ENCODE data around the gene CLTB.
A peak's percentile ranks its signal among the peaks of the same experiment; 100 is the strongest.

The CLTB gene

GRCh38 chr5:176379881-176380280 lies 36.5 kb downstream of the CLTB start:
- no peak for DNase-seq

- no peak for DNase-seq
These were observed 43.1 kb downstream of the CLTB start for GRCh38 chr5:176373100-176373818.

- no peak for DNase-seq
These were observed 44.5 kb downstream of the CLTB start for GRCh38 chr5:176371621-176372539.

GRCh38 chr5:176369934-176370711 lies 46.2 kb downstream of the CLTB start:
- DNase-seq, result no peak

GRCh38 chr5:176368726-176369125 lies 47.6 kb downstream of the CLTB start:
- no peak for DNase-seq

- no peak for DNase-seq
These were observed 50.0 kb downstream of the CLTB start for GRCh38 chr5:176366232-176366894.

GRCh38 chr5:176365351-176366231 lies 50.7 kb downstream of the CLTB start, which contains the start of gene ARL10:
ARL10 (plus strand) TSS chr5:176365487; CDS start chr5:176365564, 77 bp downstream.
- DNase-seq, result no peak

- DNase-seq, result no peak
These were observed 51.5 kb downstream of the CLTB start for GRCh38 chr5:176364765-176365350.

GRCh38 chr5:176362233-176362490 lies 54.2 kb downstream of the CLTB start:
- DNase-seq, result no peak

GRCh38 chr5:176361437-176362232 lies 54.7 kb downstream of the CLTB start, which contains the start of gene KIAA1191:
KIAA1191 (minus strand) TSS chr5:176361764; CDS start chr5:176359508, 2,256 bp downstream.
- DNase-seq, result peak; percentile 49

- DNase-seq, result no peak
These were observed 55.4 kb downstream of the CLTB start for GRCh38 chr5:176360894-176361436.

GRCh38 chr5:176359658-176360057 lies 56.7 kb downstream of the CLTB start:
- no peak for DNase-seq

- no peak for DNase-seq
These were observed 60.2 kb downstream of the CLTB start for GRCh38 chr5:176356179-176356566.

GRCh38 chr5:176355400-176356178 lies 60.8 kb downstream of the CLTB start:
- no peak for DNase-seq

GRCh38 chr5:176353533-176353932 lies 62.8 kb downstream of the CLTB start:
- DNase-seq, result no peak

- DNase-seq, result no peak
These were observed 64.0 kb downstream of the CLTB start for GRCh38 chr5:176352116-176352878.

GRCh38 chr5:176350416-176350815 lies 65.9 kb downstream of the CLTB start:
- DNase-seq, result no peak

GRCh38 chr5:176342766-176343458 lies 73.4 kb downstream of the CLTB start:
- no peak for DNase-seq

Data from DMS153 (cell line).